Mucosa of rectum (tissue), 2 donors: ENCODE results near the gene RHNO1.

Source experiments
- H3K27ac ChIP-seq, 2 donors: one replicate each; pipeline ENCODE4 v1.7.0; 2013; ENCODE audit warnings: inconsistent platforms in 2 of 2, low read depth in 2 of 2, low read length in 2 of 2
- H3K27me3 ChIP-seq, 2 donors: one replicate each; pipeline ENCODE4 v1.7.0; 2013; ENCODE audit warnings: low read length in 2 of 2; ENCODE audit not compliant: control insufficient read depth in 2 of 2, insufficient read depth in 2 of 2
- H3K36me3 ChIP-seq, 2 donors: one replicate each; pipeline ENCODE4 v1.7.0; 2013; ENCODE audit warnings: low read length in 2 of 2; ENCODE audit not compliant: control insufficient read depth in 2 of 2, insufficient read depth in 2 of 2
- H3K4me1 ChIP-seq, 2 donors: one replicate each; pipeline ENCODE4 v1.7.0; 2013; ENCODE audit warnings: low read length in 2 of 2, mild to moderate bottlenecking in 1 of 2; ENCODE audit not compliant: control insufficient read depth in 2 of 2, insufficient read depth in 2 of 2
- H3K4me3 ChIP-seq, 2 donors: one replicate each; pipeline ENCODE4 v1.7.0; 2013; ENCODE audit warnings: low read length in 2 of 2
- H3K9ac ChIP-seq, 2 donors: one replicate each; pipeline ENCODE4 v1.7.0; 2013; ENCODE audit warnings: low read length in 2 of 2, low read depth in 1 of 2, mild to moderate bottlenecking in 1 of 2
- H3K9me3 ChIP-seq, 2 donors: one replicate each; pipeline ENCODE4 v1.7.0; 2013; ENCODE audit warnings: low read length in 2 of 2; ENCODE audit not compliant: control insufficient read depth in 2 of 2
- donor health status: healthy.
- donor health status: Normal muscosa, but diverticular disease.

Gene RHNO1

GRCh38 chr12:2842948-2843347 is 34.1 kb upstream of the RHNO1 start:
- Histone ChIP-seq H3K4me1 (no peaks in the 10 kb centered on the region), H3K36me3 (peaks cover 0 to 18% of the 10 kb centered on the region in 2 donors), H3K9me3 (no peaks in the 10 kb centered on the region), H3K4me3 (no peak overlapping the region), H3K27ac (no peak overlapping the region), H3K27me3 (no peaks in the 10 kb centered on the region), H3K9ac (no peak overlapping the region)

- Histone ChIP-seq H3K9me3 (no peaks in the 10 kb centered on the region), H3K4me3 (no peak overlapping the region), H3K27ac (no peak overlapping the region), H3K27me3 (no peaks in the 10 kb centered on the region), H3K36me3 (peaks cover 0 to 17% of the 10 kb centered on the region in 2 donors), H3K4me1 (peaks cover 0 to 3% of the 10 kb centered on the region in 2 donors), H3K9ac (no peak overlapping the region)
Observed at GRCh38 chr12:2844786-2845185, 32.2 kb upstream of the RHNO1 start.

- Histone ChIP-seq H3K9me3 (no peaks in the 10 kb centered on the region), H3K4me1 (peaks cover 0 to 5% of the 10 kb centered on the region in 2 donors), H3K9ac (no peak overlapping the region), H3K4me3 (no peak overlapping the region), H3K36me3 (peaks cover 0 to 17% of the 10 kb centered on the region in 2 donors), H3K27ac (no peak overlapping the region), H3K27me3 (no peaks in the 10 kb centered on the region)
Observed at GRCh38 chr12:2845280-2845679, 31.7 kb upstream of the RHNO1 start.

- H3K36me3 ChIP-seq = peaks cover 0 to 5% of the 10 kb centered on the region in 2 donors
- H3K27me3 ChIP-seq = no peaks in the 10 kb centered on the region
- H3K4me3 ChIP-seq = no peak overlapping the region
- H3K27ac ChIP-seq = no peak overlapping the region
- no peaks in the 10 kb centered on the region for H3K9me3 ChIP-seq
- no peak overlapping the region for H3K9ac ChIP-seq
- H3K4me1 ChIP-seq = peaks cover 7 to 24% of the 10 kb centered on the region in 2 donors
Observed at GRCh38 chr12:2851931-2852330, 25.1 kb upstream of the RHNO1 start.

- H3K4me3 ChIP-seq = no peak overlapping the region
- no peak overlapping the region for H3K9ac ChIP-seq
- H3K27me3 ChIP-seq = no peaks in the 10 kb centered on the region
- no peak overlapping the region for H3K27ac ChIP-seq
- peaks cover 0 to 11% of the 10 kb centered on the region in 2 donors for H3K36me3 ChIP-seq
- no peaks in the 10 kb centered on the region for H3K9me3 ChIP-seq
- peaks cover 7 to 24% of the 10 kb centered on the region in 2 donors for H3K4me1 ChIP-seq
Observed at GRCh38 chr12:2853626-2854025, 23.4 kb upstream of the RHNO1 start.

GRCh38 chr12:2854669-2855453 is 22.2 kb upstream of the RHNO1 start:
- peaks cover 7 to 20% of the 10 kb centered on the region in 2 donors for H3K4me1 ChIP-seq
- no peaks in the 10 kb centered on the region for H3K9me3 ChIP-seq
- peak overlapping the region in 1 of 2 donors; percentile 9 for H3K4me3 ChIP-seq
- H3K9ac ChIP-seq = peak overlapping the region; percentile 41 to 60
- no peaks in the 10 kb centered on the region for H3K27me3 ChIP-seq
- H3K36me3 ChIP-seq = peaks cover 2 to 11% of the 10 kb centered on the region in 2 donors
- peak overlapping the region; percentile 72 to 74 for H3K27ac ChIP-seq

- H3K4me1 ChIP-seq = peaks cover 7 to 19% of the 10 kb centered on the region in 2 donors
- H3K4me3 ChIP-seq = peak overlapping the region in 1 of 2 donors; percentile 9
- no peaks in the 10 kb centered on the region for H3K9me3 ChIP-seq
- H3K9ac ChIP-seq = no peak overlapping the region
- no peaks in the 10 kb centered on the region for H3K27me3 ChIP-seq
- H3K27ac ChIP-seq = no peak overlapping the region
- peaks cover 2 to 11% of the 10 kb centered on the region in 2 donors for H3K36me3 ChIP-seq
Observed at GRCh38 chr12:2855546-2855945, 21.5 kb upstream of the RHNO1 start.

GRCh38 chr12:2856051-2856450 is 21.0 kb upstream of the RHNO1 start:
- H3K9ac ChIP-seq = no peak overlapping the region

GRCh38 chr12:2857021-2857431 is 20.0 kb upstream of the RHNO1 start, which contains the start of gene TEX52:
TSS of gene TEX52 (minus strand) at chr12:2857039. CDS start at chr12:2857026, 13 bp downstream.
- Histone ChIP-seq H3K36me3 (peaks cover 2 to 11% of the 10 kb centered on the region in 2 donors), H3K9me3 (no peaks in the 10 kb centered on the region), H3K27ac (no peak within 1 kb of the TSS), H3K4me1 (peaks cover 7 to 19% of the 10 kb centered on the region in 2 donors), H3K9ac (no peak within 1 kb of the TSS), H3K4me3 (no peak within 1 kb of the TSS), H3K27me3 (no peaks in the 10 kb centered on the region)

More at GRCh38 chr12:2856051-2856450, 21.0 kb upstream of the RHNO1 start:
- peaks cover 7 to 19% of the 10 kb centered on the region in 2 donors for H3K4me1 ChIP-seq
- H3K27me3 ChIP-seq = no peaks in the 10 kb centered on the region
- H3K36me3 ChIP-seq = peaks cover 2 to 11% of the 10 kb centered on the region in 2 donors
- H3K4me3 ChIP-seq = no peak overlapping the region
- H3K27ac ChIP-seq = no peak overlapping the region
- H3K9me3 ChIP-seq = no peaks in the 10 kb centered on the region

- H3K9me3 ChIP-seq = no peaks in the 10 kb centered on the region
- H3K27ac ChIP-seq = no peak overlapping the region
- H3K9ac ChIP-seq = no peak overlapping the region
Observed at GRCh38 chr12:2857576-2857975, 19.4 kb upstream of the RHNO1 start.

More at GRCh38 chr12:2857576-2857975, 19.4 kb upstream of the RHNO1 start:
- Histone ChIP-seq H3K36me3 (peaks cover 2 to 11% of the 10 kb centered on the region in 2 donors), H3K4me1 (peaks cover 7 to 19% of the 10 kb centered on the region in 2 donors), H3K4me3 (no peak overlapping the region), H3K27me3 (no peaks in the 10 kb centered on the region)
